Measurements from ENCODE around the gene IRAK3.

- TF ChIP-seq TAF1 (IDR thresholded peaks at IDR 0.05; ENCODE audit: low read depth) (no peak), CEBPB (IDR thresholded peaks at IDR 0.05) (no peak), RAD21 (IDR thresholded peaks at IDR 0.05; ENCODE audit: low read depth) (no peak), EP300 (IDR thresholded peaks at IDR 0.05; ENCODE audit: borderline replicate concordance) (no peak), TCF12 (IDR thresholded peaks at IDR 0.05; ENCODE audit: low read depth) (no peak), MAX (IDR thresholded peaks at IDR 0.05) (no peak), FOXM1 (IDR thresholded peaks at IDR 0.05; ENCODE audit: borderline replicate concordance, low read depth) (no peak), USF1 (IDR thresholded peaks at IDR 0.05) (no peak), TEAD4 (IDR thresholded peaks at IDR 0.05) (no peak), REST (IDR thresholded peaks at IDR 0.05; ENCODE audit: low read depth) (no peak), NFIC (IDR thresholded peaks at IDR 0.05) (no peak), ZBTB7A (IDR thresholded peaks at IDR 0.05; ENCODE audit: low read depth) (no peak)
Observed at GRCh38 chr12:66142826-66143225, 46.2 kb upstream of the IRAK3 start.
